Coronary artery (tissue), 2 donors: ENCODE measurements around the gene VAV2.

Experiments
- DNase-seq: peaks from one replicate; pipeline ENCODE4 v3.0.0-alpha.2; 2017; ENCODE audit warnings: low spot score
- H3K27ac ChIP-seq, 2 donors: fragments of 200-600 bp; sonication (generic); one replicate each; pipeline ENCODE4 v1.5.1; 2016 to 2019
- H3K4me3 ChIP-seq: fragments of 200-600 bp; sonication (generic); 2 replicates; pipeline ENCODE4 v1.5.1; 2016; ENCODE audit warnings: mild to moderate bottlenecking, moderate library complexity
- CTCF ChIP-seq: fragments of 200-600 bp; sonication (generic); IDR thresholded peaks from one replicate; pipeline ENCODE4 v1.5.1; 2019; ENCODE audit warnings: antibody characterized with exemption

Gene VAV2

DNA sequence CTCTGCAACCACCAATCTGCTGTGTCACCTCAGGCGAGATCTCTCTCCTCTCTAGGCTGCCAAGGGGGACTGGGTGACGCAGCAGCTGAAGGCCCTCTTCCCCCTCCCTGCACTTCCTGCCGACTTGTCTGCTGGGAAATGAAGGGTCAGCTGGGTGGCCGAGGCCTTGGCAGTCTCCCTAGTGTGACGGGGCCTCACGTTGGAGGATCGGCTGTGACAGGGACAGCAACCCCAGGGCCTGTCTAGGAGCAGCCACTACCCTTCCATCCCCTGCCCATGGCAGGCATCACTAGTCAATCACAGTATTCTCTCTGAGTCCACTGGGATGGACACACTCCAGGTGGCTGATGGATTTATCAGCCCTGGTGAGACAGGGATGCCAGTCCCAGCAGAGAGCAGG lies 146.7 kb downstream of the VAV2 start:
- peak; percentile 79 for DNase-seq
- H3K4me3 ChIP-seq, result peak overlapping the region; percentile 54
- no peak for TF ChIP-seq CTCF
- peak overlapping the region in 1 of 2 donors; percentile 77 for H3K27ac ChIP-seq

GRCh38 chr9:133844881-133845410 lies 147.2 kb downstream of the VAV2 start:
- peak overlapping the region in 1 of 2 donors; percentile 77 for H3K27ac ChIP-seq
- H3K4me3 ChIP-seq, result peak overlapping the region; percentile 54
- no peak for TF ChIP-seq CTCF
- no peak for DNase-seq

DNA sequence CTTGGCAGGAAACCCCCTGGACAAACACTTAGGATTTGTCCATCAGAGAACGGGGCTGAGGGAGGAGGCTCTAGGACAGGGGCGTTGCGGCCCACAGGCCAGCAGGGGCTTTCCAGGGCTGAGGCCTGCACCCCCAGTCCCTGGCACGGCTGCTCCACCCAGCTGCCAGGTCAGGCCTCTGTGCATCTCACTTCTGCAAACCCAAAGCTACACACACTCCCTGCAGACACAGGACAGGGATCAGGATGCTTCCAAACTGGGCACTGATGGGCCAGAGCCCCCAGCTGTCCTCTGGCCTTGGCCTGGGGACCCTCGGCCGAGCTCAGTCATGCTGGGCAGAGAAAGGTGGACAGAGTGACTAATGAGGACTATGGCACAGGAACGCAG lies 147.7 kb downstream of the VAV2 start:
- H3K4me3 ChIP-seq, result no peak overlapping the region
- TF ChIP-seq CTCF, result no peak
- DNase-seq, result no peak
- peak overlapping the region in 1 of 2 donors; percentile 77 for H3K27ac ChIP-seq

- H3K27ac ChIP-seq, result no peak overlapping the region
- DNase-seq, result no peak
- H3K4me3 ChIP-seq, result no peak overlapping the region
- no peak for TF ChIP-seq CTCF
Measured at GRCh38 chr9:133843751-133844397, 148.2 kb downstream of the VAV2 start.

- no peak for TF ChIP-seq CTCF
- DNase-seq, result no peak
- no peak overlapping the region for H3K4me3 ChIP-seq
- H3K27ac ChIP-seq, result no peak overlapping the region
Measured at GRCh38 chr9:133843250-133843649, 148.9 kb downstream of the VAV2 start.

GRCh38 chr9:133842721-133843227 lies 149.3 kb downstream of the VAV2 start:
- no peak overlapping the region for H3K27ac ChIP-seq
- no peak for TF ChIP-seq CTCF
- DNase-seq, result no peak

DNA sequence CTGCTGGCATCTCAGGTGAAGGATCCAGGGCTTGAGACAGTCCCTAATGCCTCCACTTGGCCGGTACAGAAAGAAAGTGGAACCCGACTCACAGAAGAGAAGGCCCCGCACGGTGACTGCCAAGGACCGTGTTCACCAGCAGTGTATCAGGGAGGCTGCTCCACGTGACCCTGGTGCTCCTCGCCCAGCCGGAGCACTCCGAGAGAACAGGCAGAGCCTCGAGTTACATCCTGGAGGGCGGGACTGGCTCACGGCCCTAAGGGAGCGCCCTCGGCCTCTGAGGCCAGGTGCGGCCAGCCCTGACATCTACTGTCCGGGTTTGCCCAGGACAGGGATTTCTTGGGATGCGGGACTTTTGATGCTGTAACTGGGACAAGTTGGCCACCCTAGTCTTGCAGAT lies 149.9 kb downstream of the VAV2 start:
- no peak overlapping the region for H3K4me3 ChIP-seq
- H3K27ac ChIP-seq, result no peak overlapping the region
- DNase-seq, result no peak
- no peak for TF ChIP-seq CTCF

More at GRCh38 chr9:133842721-133843227, 149.3 kb downstream of the VAV2 start:
- no peak overlapping the region for H3K4me3 ChIP-seq
